ENCODE results near the gene TMEM221.

DNA sequence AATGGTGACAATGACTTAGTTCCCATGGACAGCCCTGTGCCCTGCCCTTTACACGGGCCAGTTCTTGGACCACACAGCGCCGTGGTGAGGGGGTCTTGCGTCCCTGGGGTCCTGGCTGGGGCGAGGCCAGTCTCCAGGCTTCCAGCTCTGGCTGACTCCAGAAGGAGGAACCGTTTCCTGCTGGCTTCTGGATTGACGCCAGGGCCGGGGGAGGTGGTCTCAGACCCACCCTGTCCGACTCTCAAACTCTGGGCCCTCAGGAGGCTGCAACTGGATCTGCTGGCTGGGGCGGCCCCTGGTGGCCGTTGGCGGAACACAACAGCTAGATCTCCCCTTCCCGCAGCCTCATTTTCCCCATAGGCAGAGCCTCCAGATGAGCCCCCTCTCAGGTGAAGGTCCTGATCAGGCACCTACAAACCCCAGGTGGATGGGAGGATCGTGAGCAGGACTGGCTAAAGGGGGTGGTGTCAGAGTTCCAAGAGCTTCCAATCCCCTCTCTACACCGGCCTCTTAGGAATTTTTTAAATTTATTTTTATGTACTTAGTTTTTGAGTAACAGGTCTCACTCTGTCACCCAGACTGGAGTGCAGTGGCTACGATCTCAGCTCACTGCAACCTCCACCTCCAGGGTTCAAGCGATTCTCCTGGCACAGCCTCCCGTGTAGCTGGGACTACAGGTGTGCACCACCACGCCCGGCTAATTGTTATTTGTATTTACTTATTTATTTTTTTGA is 62.4 kb downstream of the TMEM221 start:
- TF ChIP-seq POLR2A (IDR thresholded peaks at IDR 0.05) (no peak), POLR2AphosphoS5 (IDR thresholded peaks at IDR 0.05) (peak in 2 of 3 donors; percentile 34 to 52)
- TF ChIP-seq, protein P1, sequence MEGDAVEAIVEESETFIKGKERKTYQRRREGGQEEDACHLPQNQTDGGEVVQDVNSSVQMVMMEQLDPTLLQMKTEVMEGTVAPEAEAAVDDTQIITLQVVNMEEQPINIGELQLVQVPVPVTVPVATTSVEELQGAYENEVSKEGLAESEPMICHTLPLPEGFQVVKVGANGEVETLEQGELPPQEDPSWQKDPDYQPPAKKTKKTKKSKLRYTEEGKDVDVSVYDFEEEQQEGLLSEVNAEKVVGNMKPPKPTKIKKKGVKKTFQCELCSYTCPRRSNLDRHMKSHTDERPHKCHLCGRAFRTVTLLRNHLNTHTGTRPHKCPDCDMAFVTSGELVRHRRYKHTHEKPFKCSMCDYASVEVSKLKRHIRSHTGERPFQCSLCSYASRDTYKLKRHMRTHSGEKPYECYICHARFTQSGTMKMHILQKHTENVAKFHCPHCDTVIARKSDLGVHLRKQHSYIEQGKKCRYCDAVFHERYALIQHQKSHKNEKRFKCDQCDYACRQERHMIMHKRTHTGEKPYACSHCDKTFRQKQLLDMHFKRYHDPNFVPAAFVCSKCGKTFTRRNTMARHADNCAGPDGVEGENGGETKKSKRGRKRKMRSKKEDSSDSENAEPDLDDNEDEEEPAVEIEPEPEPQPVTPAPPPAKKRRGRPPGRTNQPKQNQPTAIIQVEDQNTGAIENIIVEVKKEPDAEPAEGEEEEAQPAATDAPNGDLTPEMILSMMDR (IDR thresholded peaks at IDR 0.05 in 8 of 11, conservative IDR thresholded peaks at IDR 0.05 in 3 of 11), result peak; percentile 61 to 91 (median 84)

Data from spleen (tissue), 7 donors.